GM12892 (cell line): ENCODE results near the gene ARID5B.

Source experiments
- POLR2A ChIP-seq: IDR thresholded peaks from 2 replicates; pipeline ENCODE4 v1.6.1; 2011; ENCODE audit warnings: low read depth, low read length, control low read depth
- POLR2AphosphoS5 ChIP-seq: IDR thresholded peaks from 2 replicates; pipeline ENCODE4 v1.6.1; 2011; ENCODE audit warnings: low read depth, low read length, control low read depth
- TAF1 ChIP-seq: IDR thresholded peaks from 2 replicates; pipeline ENCODE4 v1.6.1; 2011; ENCODE audit warnings: low read depth, mild to moderate bottlenecking, control low read depth, low read length, borderline replicate concordance

DNA sequence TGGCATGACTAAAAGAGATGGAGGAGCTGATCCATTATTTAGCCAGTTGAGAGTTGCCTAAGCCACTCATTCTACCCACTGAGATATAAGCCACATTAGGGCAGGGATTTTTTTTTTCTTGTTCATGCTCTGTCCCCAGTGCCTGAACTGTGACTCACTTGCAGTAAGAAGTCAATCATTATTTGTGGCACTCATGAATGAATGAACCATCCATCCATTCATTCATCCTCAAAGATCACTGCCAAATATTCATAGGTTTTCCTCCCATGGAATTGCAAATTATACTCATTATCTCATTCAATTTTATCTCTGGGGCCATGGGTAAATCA lies 22.8 kb upstream of the ARID5B start:
- TF ChIP-seq POLR2AphosphoS5 = no peak
- TF ChIP-seq TAF1 = no peak
- TF ChIP-seq POLR2A = no peak
